ENCODE data around the gene NIT1. TPM values are rescaled to one million over a fixed set of nuclear protein-coding genes. Genes with fewer than 3 reads are reported as not detected.
A peak's percentile ranks its signal among the peaks of the same experiment; 100 is the strongest.

The NIT1 gene
- total RNA-seq, 1 experiment from 2014 or later, result 47.2 TPM

GRCh38 chr1:161074676-161075368 lies 43.1 kb upstream of the NIT1 start:
- DNase-seq (ENCODE audit: low spot score) (no peak), ATAC-seq (no peak)
- no peak for TF ChIP-seq ATF3 (CRISPR knock-in tag; conservative IDR thresholded peaks at IDR 0.05)
- 0 out of 2 replicates have a peak, but pooled peaks have one; percentile 12 for TF ChIP-seq GABPB1 (CRISPR knock-in tag; IDR thresholded peaks at IDR 0.05)
- TF ChIP-seq JUN (CRISPR knock-in tag; IDR thresholded peaks at IDR 0.05), result no peak
- no peak for TF ChIP-seq PREB (CRISPR knock-in tag; IDR thresholded peaks at IDR 0.05; ENCODE audit: borderline replicate concordance)
- no peak for TF ChIP-seq EMX1 (CRISPR knock-in tag; IDR thresholded peaks at IDR 0.05)
- no peak for TF ChIP-seq SOX15 (CRISPR knock-in tag; IDR thresholded peaks at IDR 0.05)
- TF ChIP-seq ZNF532 (CRISPR knock-in tag; IDR thresholded peaks at IDR 0.05; ENCODE audit: borderline replicate concordance), result no peak
- peak; percentile 42; the same call in 1 of the 2 replicates for TF ChIP-seq ESRRA (CRISPR knock-in tag; IDR thresholded peaks at IDR 0.05; ENCODE audit: borderline replicate concordance)
- no peak for TF ChIP-seq IRF1 (CRISPR knock-in tag; IDR thresholded peaks at IDR 0.05)
- TF ChIP-seq E2F5 (CRISPR knock-in tag; IDR thresholded peaks at IDR 0.05), result no peak
- no peak for TF ChIP-seq FOXK1 (CRISPR knock-in tag; IDR thresholded peaks at IDR 0.05)
- Mint-ChIP-seq H3K36me3 (no peaks in the 10 kb centered on the region), H3K4me1 (peaks cover 7% of the 10 kb centered on the region), H3K27me3 (ENCODE audit: low read depth) (no peaks in the 10 kb centered on the region), H3K27ac (peak overlapping the region; percentile 60; the same call in 1 of the 2 replicates), H3K9me3 (no peaks in the 10 kb centered on the region), H3K4me3 (no peak overlapping the region)
- ChIA-PET POLR2A (no interaction called here), CTCF (no interaction called here)

- DNase-seq (ENCODE audit: low spot score), result no peak
- Mint-ChIP-seq H3K9me3 (no peaks in the 10 kb centered on the region), H3K36me3 (no peaks in the 10 kb centered on the region), H3K4me3 (no peak overlapping the region), H3K27me3 (ENCODE audit: low read depth) (no peaks in the 10 kb centered on the region; the same call in 1 of the 2 replicates), H3K27ac (no peak overlapping the region), H3K4me1 (peaks cover 21% of the 10 kb centered on the region)
- ChIA-PET CTCF (interaction anchor here (0.8 to 0.9 kb wide), 2 partner anchors 21 to 22 kb away, joined by 3 to 4 read pairs; no protein-coding TSS in a partner anchor), POLR2A (no interaction called here)
- ATAC-seq, result no peak
- TF ChIP-seq AR (CRISPR knock-in tag; IDR thresholded peaks at IDR 0.05) (no peak), ZNF317 (CRISPR knock-in tag; IDR thresholded peaks at IDR 0.05; ENCODE audit: borderline replicate concordance, low read depth) (no peak), TEAD4 (CRISPR knock-in tag; IDR thresholded peaks at IDR 0.05) (no peak), JAZF1 (CRISPR knock-in tag; IDR thresholded peaks at IDR 0.05) (no peak), FOXP1 (CRISPR knock-in tag; IDR thresholded peaks at IDR 0.05; ENCODE audit: borderline replicate concordance) (no peak)
Measured at GRCh38 chr1:161076410-161076809, 41.5 kb upstream of the NIT1 start.

All from WTC11 (cell line).